ENCODE data around the gene LCTL. TPM values are rescaled to one million over a fixed set of nuclear protein-coding genes. Genes with fewer than 3 reads are reported as not detected.

The LCTL gene
- total and polyA plus RNA-seq, 2 donors (not counting 1 experiment from before 2014, with no cell fraction given): not detected

DNA sequence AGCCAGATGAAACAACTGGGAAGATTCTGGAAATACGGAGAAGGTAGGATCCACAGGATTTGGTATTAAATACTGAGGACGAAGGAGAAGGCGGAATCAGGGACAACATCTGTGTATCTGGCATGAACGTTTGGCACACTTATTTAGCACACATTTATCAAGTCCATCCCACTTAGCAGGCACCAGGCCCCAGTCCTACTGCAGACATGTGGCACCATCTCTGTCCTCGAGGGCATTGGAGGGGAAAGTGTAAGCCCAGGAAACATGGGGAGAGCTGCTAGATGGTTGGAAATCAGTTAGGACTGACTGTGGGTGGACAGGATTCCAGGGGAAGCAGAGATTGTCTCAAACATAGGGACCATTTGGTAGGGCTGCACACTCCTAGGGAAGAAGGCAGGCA is 29.0 kb upstream of the LCTL start:
- ChIA-PET POLR2A (no interaction called here), CTCF (no interaction called here)
- Mint-ChIP-seq H3K4me1 (no peaks in the 10 kb centered on the region), H3K27ac (no peak overlapping the region), H3K4me3 (no peak overlapping the region), H3K27me3 (peaks cover 6% of the 10 kb centered on the region), H3K9me3 (ENCODE audit: insufficient read depth) (no peaks in the 10 kb centered on the region)
- H4K20me1 ChIP-seq (ENCODE audit: control insufficient read depth, insufficient read depth, low read length, poor library complexity, severe bottlenecking): no peaks in the 10 kb centered on the region
- H3K9me3 ChIP-seq (ENCODE audit: control extremely low read depth in 1 of 3, control insufficient read depth in 2 of 3, insufficient read depth in 1 of 3, low read length in 2 of 3): no peaks in the 10 kb centered on the region
- H2AFZ ChIP-seq (ENCODE audit: insufficient read depth, low read depth, low read length, poor library complexity, severe bottlenecking): no peak overlapping the region
- no peak overlapping the region for H3K4me2 ChIP-seq (replicated peaks; ENCODE audit: low read depth, low read length, poor library complexity, severe bottlenecking)
- ATAC-seq (ENCODE audit: low read depth) (no peak), DNase-seq (no peak)
- H3K9ac ChIP-seq (ENCODE audit: low read length): no peak overlapping the region
- H3K27me3 ChIP-seq (replicated peaks in 1 of 4; ENCODE audit: control extremely low read depth in 1 of 4, control insufficient read depth in 3 of 4, insufficient read depth in 4 of 4, low read length in 3 of 4): peaks cover 0 to 5% (median under 1%) of the 10 kb centered on the region in 4 experiments
- no peak overlapping the region for H3K4me3 ChIP-seq (ENCODE audit: control extremely low read depth in 1 of 5, extremely low read depth in 1 of 5, insufficient read depth in 1 of 5, low read depth in 2 of 5, low read length in 4 of 5)
- no peaks in the 10 kb centered on the region for H3K36me3 ChIP-seq (replicated peaks in 1 of 2; ENCODE audit: control extremely low read depth in 1 of 2, control insufficient read depth in 1 of 2, extremely low read depth in 1 of 2, insufficient read depth in 2 of 2, low read length in 1 of 2)
- intact Hi-C loops (cut with micrococcal nuclease): no loop called here
- no peaks in the 10 kb centered on the region for H3K79me2 ChIP-seq (ENCODE audit: control insufficient read depth, insufficient read depth, low read length)
- WGBS (ENCODE audit: insufficient coverage): 67% methylated on average over 1 of the region's 5 CpGs
- no peaks in the 10 kb centered on the region for H3K4me1 ChIP-seq (ENCODE audit: control insufficient read depth in 2 of 2, insufficient read depth in 2 of 2, low read length in 2 of 2)
- no peak overlapping the region for H3K27ac ChIP-seq (ENCODE audit: low read length in 2 of 2)
- no peak for TF ChIP-seq EZH2 (IDR thresholded peaks at IDR 0.05; ENCODE audit: borderline replicate concordance, insufficient read depth, low read depth, low read length, poor library complexity, severe bottlenecking)
- TF ChIP-seq, protein P1, sequence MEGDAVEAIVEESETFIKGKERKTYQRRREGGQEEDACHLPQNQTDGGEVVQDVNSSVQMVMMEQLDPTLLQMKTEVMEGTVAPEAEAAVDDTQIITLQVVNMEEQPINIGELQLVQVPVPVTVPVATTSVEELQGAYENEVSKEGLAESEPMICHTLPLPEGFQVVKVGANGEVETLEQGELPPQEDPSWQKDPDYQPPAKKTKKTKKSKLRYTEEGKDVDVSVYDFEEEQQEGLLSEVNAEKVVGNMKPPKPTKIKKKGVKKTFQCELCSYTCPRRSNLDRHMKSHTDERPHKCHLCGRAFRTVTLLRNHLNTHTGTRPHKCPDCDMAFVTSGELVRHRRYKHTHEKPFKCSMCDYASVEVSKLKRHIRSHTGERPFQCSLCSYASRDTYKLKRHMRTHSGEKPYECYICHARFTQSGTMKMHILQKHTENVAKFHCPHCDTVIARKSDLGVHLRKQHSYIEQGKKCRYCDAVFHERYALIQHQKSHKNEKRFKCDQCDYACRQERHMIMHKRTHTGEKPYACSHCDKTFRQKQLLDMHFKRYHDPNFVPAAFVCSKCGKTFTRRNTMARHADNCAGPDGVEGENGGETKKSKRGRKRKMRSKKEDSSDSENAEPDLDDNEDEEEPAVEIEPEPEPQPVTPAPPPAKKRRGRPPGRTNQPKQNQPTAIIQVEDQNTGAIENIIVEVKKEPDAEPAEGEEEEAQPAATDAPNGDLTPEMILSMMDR (IDR thresholded peaks at IDR 0.05): no peak

DNA sequence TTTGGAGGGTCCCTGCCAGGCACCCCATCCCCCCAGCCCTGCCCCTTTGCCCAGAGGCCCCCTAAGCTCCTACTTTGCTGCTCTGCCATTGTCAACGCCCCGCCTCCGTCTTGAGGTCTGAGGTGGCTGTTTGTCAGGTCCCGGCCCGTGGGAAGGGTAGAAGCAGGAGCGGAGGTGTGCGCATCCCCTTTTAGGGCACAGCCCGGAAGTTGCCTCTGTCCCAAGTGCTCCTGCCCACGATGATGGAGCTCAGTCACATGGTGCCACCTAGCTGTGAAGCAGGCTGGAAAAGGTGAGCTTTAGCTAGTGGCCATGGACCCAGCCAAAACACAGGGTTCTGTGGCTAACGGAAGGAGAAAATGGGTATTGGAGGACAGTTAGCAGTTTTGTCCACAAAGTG is 28.5 kb upstream of the LCTL start:
- H3K27me3 ChIP-seq (replicated peaks in 1 of 4; ENCODE audit: control extremely low read depth in 1 of 4, control insufficient read depth in 3 of 4, insufficient read depth in 4 of 4, low read length in 3 of 4): peaks cover 0 to 5% (median 1%) of the 10 kb centered on the region in 4 experiments
- no peak for DNase-seq
- no peak for ATAC-seq (ENCODE audit: low read depth)
- CTCF ChIA-PET: no interaction called here
- H3K36me3 ChIP-seq (replicated peaks in 1 of 2; ENCODE audit: control extremely low read depth in 1 of 2, control insufficient read depth in 1 of 2, extremely low read depth in 1 of 2, insufficient read depth in 2 of 2, low read length in 1 of 2): no peaks in the 10 kb centered on the region
- no peaks in the 10 kb centered on the region for H3K4me1 ChIP-seq (ENCODE audit: control insufficient read depth in 2 of 2, insufficient read depth in 2 of 2, low read length in 2 of 2)
- no peak overlapping the region for H2AFZ ChIP-seq (ENCODE audit: insufficient read depth, low read depth, low read length, poor library complexity, severe bottlenecking)
- H3K4me3 ChIP-seq (ENCODE audit: control extremely low read depth in 1 of 5, extremely low read depth in 1 of 5, insufficient read depth in 1 of 5, low read depth in 2 of 5, low read length in 4 of 5): no peak overlapping the region
- Mint-ChIP-seq H3K27me3 (peaks cover 4% of the 10 kb centered on the region), H3K27ac (no peak overlapping the region), H3K4me1 (no peaks in the 10 kb centered on the region), H3K4me3 (no peak overlapping the region), H3K9me3 (ENCODE audit: insufficient read depth) (no peaks in the 10 kb centered on the region)
- 93% methylated on average over 10 of the region's 10 CpGs for WGBS (ENCODE audit: insufficient coverage)
- H3K4me2 ChIP-seq (replicated peaks; ENCODE audit: low read depth, low read length, poor library complexity, severe bottlenecking): no peak overlapping the region
- POLR2A ChIA-PET: no interaction called here
- H3K9ac ChIP-seq (ENCODE audit: low read length): no peak overlapping the region
- H4K20me1 ChIP-seq (ENCODE audit: control insufficient read depth, insufficient read depth, low read length, poor library complexity, severe bottlenecking): no peaks in the 10 kb centered on the region
- H3K79me2 ChIP-seq (ENCODE audit: control insufficient read depth, insufficient read depth, low read length): no peaks in the 10 kb centered on the region
- H3K27ac ChIP-seq (ENCODE audit: low read length in 2 of 2): no peak overlapping the region
- no peaks in the 10 kb centered on the region for H3K9me3 ChIP-seq (ENCODE audit: control extremely low read depth in 1 of 3, control insufficient read depth in 2 of 3, insufficient read depth in 1 of 3, low read length in 2 of 3)
- intact Hi-C loops (cut with micrococcal nuclease): no loop called here
- no peak for TF ChIP-seq EZH2 (IDR thresholded peaks at IDR 0.05; ENCODE audit: borderline replicate concordance, insufficient read depth, low read depth, low read length, poor library complexity, severe bottlenecking)
- TF ChIP-seq, protein P1 (IDR thresholded peaks at IDR 0.05): no peak

Data from B cell (primary cell).